ENCODE measurements around the gene VEZT.
"Not testable (repeated sequence)": the region's sequence is repeated elsewhere in the genome, so short reads cannot be mapped to it uniquely, and the experiment has no call there.

The VEZT gene, protein sequence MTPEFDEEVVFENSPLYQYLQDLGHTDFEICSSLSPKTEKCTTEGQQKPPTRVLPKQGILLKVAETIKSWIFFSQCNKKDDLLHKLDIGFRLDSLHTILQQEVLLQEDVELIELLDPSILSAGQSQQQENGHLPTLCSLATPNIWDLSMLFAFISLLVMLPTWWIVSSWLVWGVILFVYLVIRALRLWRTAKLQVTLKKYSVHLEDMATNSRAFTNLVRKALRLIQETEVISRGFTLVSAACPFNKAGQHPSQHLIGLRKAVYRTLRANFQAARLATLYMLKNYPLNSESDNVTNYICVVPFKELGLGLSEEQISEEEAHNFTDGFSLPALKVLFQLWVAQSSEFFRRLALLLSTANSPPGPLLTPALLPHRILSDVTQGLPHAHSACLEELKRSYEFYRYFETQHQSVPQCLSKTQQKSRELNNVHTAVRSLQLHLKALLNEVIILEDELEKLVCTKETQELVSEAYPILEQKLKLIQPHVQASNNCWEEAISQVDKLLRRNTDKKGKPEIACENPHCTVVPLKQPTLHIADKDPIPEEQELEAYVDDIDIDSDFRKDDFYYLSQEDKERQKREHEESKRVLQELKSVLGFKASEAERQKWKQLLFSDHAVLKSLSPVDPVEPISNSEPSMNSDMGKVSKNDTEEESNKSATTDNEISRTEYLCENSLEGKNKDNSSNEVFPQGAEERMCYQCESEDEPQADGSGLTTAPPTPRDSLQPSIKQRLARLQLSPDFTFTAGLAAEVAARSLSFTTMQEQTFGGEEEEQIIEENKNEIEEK

DNA sequence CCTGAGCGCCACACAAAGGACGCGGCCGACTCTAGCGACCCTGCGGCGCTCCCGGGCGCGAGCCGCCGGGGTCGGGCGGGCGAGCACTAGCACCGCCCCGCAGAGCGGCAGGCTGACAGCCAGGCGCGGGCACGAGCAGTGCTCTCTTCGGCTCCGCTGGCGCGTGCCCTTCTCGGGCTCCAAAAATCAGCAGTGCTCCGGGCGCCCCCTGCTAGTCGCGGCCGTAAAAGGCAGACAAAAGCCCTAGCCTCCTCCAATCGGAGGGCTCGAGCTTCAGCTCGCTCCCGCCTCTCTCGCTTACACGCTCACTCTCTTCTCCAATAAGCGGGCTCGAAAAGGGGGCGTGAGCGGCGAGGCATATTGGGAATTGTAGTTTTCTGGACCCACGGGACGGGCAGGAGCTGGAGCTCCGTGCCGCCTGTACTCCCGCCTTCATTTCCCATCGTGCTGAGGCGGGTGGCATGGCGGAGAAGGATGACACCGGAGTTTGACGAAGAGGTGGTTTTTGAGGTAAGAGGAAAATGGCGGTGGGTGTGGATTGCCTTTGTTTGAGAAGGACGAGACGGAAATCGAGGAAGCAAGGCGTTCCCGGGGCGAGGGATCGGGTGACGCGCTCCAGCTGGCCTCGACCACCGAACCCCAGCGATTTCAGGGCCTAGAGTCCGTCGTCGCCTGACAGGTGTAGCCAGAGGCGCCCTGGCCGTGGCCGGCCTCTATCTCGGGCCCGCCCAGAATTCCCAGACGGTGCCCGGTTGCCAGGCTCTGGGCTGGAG, at the start of gene VEZT, which contains the start of gene FGD6:
TSS of gene VEZT (plus strand) at position 431 of the 773 bp plus-strand sequence. CDS start at position 475, 44 bp downstream.
TSS of gene FGD6 (minus strand) at position 91 of the 773 bp plus-strand sequence. CDS start 227 bp downstream, outside the sequence.
- DNase-seq = peak; percentile 99

DNA sequence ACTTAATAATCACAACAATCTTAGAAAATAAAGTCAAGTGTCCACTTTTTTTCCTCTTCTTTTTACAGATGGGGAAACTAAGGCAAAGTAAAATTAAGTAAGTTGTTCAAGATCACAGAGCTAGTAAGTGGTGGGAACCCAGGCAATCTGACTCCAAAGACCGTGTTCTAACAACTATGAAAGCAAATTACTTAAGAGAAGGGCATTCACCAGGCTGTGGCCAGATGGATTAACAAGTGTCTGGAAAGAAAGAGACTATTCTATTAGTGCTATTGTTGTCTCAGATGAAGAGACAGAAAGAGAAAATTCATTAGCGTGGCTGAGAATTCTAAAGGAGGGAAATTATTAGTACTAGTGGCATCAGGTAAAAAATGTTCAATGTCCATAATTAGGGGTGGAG, 48.9 kb upstream of the VEZT start:
- DNase-seq = no peak

DNA sequence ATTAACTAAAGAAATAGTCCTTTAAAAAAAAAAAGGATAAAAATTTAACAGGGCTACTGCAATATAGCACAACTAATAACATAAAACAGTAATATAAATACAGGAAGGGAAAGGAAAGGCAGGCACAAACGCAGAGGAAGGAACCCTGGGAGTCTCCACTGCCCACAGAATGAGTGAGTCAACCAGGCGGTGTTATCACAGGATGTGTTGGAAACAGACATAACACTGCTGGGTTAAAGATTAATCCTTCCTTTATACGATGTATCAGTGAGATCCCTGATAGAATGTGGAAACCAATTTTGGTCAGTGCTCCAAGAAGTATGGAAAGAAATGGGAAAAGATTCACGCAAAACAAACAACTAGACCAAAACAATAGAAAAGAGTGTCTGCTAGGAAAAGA, 48.2 kb upstream of the VEZT start:
- peak; percentile 72 for DNase-seq

DNA sequence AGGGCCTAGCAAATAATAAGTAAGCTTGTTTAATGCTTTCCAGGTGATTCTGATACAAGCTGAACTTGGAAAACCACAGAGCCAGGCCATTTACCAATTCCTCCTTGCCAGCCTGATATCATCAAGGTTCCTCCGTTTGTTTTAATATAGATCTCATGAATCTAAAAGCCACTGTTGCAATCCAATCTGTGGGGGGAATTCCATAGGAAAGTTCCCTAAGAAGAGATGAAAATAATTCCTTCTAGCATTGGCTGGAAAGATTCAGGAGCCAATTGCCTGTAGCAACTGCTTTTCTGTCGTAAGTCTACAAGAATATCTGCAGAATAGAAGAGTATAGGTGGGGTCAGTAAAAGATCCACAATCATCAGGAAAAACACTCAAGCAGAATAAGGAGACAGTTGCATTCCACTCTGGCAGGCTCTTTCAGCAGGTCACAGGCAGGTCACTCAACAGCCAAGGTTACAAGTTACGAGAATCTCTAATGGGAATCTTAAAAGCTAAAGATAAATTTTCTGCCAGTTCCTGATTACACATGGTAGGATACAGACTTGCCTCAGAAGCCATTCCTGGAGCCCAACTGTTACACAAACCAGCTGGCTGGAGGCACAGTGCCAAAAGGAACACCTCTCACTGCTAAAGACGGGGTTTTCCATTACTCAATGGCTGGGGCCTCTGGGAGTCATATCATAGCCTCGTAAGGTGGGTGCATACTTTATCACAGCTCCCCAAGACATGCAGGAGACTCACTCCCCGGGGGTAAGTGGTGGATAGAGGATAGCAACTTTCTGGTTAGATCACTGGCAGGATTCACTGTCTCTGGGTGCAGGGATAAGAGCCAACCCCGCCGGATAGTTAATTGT, 44.0 kb upstream of the VEZT start:
- DNase-seq = peak; percentile 34

DNA sequence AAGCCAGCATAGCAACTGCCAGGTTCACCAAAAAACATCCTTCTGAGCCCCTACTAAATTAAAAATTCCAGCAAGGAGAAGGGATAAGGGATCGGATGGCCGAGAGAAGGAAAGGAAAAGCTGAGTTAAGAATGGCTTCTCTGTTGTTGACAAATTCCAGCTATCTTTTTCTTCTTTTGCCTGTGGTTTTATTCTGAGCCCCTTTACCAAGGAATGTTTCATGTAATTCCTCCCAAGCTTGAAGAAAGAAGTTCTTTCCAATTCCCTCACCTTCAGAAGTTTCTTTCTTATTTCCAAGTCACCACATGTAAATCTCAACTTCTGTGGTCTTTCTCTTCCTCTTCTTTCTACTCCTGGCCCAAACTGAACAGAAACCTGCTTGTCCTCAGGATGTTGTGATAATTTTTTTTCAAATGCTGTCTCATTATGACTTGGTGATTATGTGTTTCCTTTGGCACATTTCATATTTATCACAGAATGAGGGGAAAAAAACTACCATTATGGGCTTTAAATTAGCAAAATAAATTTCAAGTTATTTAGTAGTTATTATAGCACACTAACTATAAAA, 40.3 kb upstream of the VEZT start:
- peak; percentile 30 for DNase-seq

DNA sequence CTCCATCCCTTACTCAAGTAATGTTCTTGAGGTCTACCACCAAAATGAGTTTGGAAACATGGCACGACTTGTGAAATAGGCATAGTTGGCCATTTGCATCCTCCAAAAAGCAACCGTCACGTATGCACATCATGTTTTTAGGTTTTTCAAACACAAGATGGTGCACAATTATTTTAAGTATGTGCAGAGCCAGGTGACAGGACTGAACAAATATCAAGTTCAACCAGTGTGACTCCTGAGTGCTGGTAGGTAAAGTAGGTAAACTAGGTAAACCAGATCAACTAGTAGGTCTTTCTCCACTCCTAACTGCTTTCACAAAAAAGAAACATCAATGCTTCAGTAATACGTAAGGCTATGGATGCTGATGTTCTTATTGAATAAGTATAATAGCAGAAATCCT, 39.5 kb upstream of the VEZT start:
- no peak for DNase-seq

DNA sequence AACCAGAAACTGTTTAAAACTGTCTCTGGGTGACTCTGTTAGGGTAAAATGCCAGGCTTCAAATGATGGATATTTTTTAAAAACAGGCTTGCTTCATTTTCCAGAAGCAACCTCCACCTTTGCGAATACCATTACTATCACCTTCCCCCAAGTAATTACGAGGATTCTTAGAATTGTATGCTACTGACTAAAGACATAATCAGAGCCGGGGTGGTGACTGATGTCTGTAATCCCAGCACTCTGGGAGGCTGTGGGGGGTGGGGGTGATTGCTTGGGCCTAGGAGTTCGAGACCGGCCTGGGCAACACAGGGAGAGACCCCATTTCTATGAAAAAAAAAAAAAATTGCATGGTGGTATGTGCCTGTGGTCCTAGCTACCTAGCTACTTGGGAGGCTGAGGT, 38.6 kb upstream of the VEZT start:
- DNase-seq = no peak

DNA sequence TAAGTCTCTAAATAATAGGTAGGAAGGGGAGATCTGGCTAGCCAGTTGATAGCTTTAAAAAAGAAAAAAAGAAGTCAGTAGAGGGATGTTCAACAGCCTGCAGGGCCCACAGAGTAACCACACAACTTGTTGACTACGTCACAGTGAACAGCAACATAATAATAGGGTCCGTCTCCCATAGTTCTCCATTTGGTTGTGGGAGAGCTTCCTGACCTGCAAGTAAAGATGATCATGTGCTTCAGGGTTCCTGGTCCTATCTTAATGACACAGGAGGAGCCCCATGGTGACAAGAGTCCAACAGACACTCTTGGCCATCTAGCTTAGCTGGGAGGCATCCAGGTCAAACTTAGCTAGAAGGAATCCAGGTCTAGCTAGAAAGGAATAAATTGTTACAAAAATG, 36.5 kb upstream of the VEZT start:
- DNase-seq = no peak

DNA sequence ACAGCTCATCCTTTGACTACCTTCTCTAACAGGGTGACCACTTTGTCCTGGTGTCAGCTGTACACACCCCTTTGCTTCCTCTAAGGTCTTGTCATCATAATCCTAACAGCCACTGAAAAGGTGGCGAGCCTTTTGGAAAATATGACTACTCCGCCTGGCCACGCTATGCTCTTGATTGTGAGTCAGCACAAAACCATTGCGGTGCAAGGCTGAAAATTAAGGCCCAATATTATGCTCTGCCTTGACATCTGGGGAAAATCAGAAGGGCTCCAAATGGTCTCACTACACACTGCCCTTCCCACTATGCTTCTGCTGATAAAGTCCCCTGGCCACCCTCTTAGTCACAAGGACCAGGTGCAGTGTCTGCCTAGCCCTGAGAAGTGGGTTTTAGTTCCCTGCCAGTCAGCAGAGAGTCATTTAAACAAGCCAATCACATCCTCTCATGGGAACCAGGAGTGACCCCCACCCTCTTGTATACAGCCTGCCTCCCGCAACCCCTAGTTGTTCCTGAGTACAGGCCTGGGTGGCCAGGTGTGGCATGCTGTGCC, 34.7 kb upstream of the VEZT start:
- peak; percentile 30 for DNase-seq

DNA sequence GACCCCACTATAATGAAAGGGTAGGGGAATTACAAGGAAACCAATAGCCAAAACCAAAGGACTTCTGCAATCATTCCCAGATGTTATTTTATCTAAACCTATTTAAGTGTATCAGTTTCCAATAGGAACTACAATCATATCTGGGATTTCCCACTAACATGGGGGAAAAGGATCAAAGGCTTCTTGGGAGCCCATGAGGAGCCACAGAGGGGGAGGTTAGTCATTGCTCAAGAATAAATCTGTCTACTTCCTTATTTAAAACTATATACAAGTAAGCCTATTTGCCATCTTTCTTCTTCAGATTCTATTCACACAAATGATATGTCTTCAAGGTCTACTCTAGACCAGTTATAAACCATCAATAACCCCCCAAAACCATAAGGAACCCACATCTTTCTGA, 33.5 kb upstream of the VEZT start:
- peak; percentile 31 for DNase-seq

DNA sequence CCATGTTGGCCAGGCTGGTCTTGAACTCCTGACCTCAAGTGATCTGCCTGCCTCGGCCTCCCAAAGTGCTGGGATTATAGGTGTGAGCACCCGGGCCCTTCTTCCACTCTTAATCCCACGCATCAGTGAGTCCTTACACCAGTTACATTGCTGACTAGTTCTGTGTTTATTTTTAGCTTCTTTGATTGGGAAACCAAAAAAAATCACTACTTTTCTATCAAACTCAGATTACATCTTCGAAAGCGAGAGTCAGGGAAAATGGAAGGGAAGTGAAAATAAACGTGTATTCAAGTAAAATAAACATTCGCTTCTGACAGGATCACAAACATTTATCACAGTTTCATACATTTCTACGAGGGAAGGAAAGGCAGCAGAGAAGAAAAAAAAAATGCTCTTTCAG, 32.5 kb upstream of the VEZT start:
- DNase-seq = no peak

DNA sequence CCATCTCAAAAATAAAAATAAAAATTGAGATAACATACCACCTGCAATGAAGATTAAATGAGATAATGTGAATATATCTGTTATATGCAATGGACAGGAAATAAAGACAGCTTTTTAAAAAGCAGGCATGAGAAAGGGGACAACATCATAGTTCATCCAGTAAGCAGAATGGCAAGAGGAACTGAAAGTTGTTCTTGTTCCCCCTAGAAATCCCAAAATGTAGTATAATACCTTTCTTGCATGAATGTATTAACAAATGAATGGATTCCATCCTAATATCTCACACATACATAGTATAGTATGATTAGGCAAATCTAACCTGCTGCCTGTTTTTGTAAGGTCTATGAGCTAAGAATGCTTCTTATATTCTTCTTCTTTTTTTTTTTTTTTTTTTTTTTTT, 31.8 kb upstream of the VEZT start:
- no peak for DNase-seq

DNA sequence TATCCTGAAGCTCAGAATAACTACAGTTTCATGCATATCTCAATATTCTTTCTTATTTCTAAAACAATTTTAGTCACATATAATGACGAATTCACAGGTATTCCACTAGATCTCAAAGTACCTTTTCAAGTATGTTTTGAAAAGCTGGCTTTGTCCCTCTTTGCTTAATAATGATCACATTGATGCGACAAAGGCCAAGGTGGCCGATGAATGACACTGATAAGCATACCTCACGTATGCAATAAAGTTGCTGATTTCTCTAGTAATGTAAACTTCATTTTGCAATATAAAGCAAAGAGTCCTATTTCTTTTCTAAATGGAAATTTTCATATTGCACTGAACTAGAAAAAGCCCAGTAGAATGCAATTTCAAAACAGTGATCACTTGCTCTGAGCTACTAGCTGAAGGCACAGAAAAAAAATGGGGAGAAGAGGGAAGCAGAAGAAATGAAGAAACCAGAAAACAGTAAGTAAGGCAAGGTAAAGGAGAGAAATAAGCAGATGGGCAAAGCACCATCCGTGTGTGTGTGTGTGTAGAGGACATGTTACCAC, 29.7 kb upstream of the VEZT start:
- peak; percentile 14 for DNase-seq

DNA sequence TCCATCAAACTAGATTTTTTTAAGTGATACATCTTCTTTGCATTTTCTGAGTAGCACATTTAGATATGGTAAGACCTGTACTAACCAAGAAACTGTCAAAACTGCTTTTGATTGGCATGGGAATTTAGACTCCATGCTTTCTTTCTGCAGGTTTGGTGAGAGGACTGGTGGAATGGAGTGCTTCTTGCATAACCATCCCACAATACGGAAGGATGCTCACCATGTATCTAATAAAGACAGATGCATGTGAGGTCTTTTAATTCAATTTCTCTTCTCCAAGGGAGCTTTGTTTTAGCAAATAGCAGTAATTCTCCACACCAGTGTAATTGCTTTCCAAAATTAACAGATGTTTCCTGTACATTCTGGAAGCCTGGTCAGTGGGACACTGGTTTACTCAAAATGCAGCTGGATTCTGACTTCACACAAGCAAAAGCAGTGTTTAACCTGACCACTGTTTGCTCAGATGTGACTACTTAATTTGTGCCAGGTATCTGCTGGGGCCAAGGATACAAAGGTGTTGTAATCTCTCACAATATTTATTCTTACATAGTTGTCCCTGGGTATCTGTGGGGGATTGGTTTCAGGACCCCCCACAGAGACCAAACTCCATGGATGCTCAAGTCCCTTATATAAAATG, 26.4 kb upstream of the VEZT start:
- DNase-seq = no peak

DNA sequence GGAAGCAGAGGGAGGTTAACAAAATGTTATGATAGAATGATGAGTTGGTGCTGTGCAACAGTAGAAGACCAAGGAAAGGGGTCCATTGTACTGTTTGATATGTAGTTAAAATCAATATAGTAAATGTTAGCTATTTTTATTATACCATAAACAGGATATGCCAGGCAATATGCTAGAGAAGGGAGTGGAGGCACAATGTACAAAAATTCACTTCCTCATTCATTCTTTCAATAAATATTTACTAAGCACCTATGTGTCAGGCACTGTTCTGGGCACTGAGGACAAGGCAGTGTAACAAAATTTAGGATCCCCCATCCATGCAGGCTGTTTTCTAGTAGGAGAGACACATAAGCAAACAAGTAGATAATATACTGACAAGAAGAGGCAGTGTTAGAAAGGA, 25.3 kb upstream of the VEZT start:
- no peak for DNase-seq

DNA sequence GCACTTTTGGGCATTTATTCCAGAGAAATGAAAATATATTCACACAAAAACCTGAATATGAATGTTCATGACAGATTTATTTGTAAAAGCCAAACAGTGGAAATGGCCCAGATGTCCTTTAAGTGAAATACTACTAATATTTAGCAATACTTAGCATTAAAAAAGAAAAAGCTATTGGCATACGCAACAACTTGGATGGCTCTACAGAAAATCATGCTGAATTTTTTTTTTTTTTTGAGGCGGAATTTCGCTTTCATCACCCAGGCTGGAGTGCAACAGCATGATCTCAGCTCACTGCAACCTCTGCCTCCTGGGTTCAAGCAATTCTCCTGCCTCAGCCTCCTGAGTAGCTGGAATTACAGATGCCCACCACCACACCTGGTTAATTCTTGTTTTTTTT, 24.5 kb upstream of the VEZT start:
- DNase-seq = no peak

DNA sequence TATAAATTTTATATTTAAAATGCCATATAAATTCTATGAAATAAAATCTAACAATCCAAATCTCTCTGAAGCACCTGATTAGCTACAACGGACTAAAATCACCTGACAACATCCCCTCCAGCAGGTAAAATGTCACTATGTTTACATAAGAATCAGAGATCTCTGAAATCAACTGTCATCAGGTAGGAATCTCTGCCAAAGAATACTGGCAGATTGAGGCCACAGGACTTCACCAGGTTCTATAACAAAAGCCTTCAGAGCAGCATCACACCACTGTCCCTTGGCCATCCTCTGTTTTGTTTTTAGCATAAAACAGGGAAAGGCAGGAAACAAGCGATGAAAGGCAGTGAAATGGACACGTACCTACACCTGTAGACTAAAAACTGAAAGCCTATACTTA, 22.5 kb upstream of the VEZT start:
- DNase-seq = no peak

DNA sequence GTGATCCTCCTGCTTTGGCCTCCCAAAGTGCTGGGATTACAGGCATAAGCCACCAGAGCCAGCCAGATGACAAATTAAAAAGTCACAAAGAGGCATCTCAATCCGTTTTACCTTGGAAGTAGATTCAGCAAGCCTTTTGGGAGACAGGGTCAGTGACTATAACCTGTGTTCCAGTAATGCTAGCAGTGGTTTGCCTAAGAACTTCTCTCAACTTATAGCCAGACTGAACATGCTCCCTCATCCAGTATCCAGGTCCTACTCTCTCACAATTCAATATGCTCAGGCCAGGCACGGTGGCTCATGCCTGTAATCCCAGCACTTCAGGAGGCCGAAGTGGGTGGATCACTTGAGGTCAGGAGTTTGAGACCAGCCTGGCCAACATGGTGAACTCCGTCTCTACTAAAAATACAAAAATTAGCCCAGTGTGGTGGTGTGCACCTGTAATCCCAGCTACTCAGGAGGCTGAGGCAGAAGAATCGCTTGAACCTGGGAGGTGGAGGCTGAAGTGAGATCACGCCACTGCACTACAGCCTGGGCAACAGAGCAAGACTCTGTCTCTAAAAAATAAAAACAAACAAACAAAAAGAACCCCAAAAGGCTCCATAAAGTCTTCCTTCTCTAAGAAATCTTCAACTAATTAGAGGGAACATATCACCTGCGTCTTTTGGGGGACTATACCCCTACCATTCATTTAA, 20.6 kb upstream of the VEZT start:
- not testable (repeated sequence) for DNase-seq

DNA sequence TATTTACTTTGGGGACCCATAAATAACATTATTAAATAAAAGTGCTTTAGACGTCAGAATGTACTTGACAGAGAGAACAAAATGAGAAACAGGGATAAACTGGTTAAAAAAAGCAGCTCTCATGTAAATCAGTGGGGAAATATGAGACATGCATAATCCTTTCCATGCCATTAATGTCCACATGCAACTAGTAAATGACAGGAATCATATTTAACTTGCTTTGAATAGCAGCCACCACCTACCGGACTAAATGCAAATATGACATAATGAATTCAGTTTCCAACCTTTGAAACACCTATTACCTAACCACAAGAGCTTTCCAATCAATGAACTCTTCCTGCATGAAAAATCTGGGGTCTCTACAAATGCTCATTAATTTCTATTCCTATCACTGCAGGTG, 20.0 kb upstream of the VEZT start:
- DNase-seq = no peak

DNA sequence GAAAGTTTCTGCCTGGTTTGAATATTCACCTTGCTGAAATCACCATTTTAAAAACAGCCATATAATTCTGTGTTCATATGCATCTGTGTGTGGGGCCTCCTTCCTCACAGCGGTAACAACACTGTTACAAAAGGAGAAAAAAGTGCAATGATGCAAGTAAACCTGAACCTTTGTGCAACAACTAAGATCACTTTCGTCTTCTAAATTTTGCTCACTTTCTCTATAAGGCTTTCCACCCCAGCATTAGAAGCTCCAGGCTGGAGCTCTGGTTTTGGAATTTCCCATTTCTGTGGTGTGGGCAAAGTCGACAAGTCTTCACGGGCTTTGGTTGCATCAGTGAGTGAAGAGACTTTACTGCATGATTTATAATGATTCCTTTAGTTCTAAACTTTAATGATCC, 18.7 kb upstream of the VEZT start:
- DNase-seq = no peak

Measured in OCI-M1 (cell line).